Endodermal cell (in vitro differentiated cells): ENCODE results near the gene PIK3C3. TPM values are rescaled to one million over a fixed set of nuclear protein-coding genes. Genes with fewer than 3 reads are reported as not detected.
A peak's percentile ranks its signal among the peaks of the same experiment; 100 is the strongest.

Source experiments
- DNase-seq: peaks from one replicate; pipeline ENCODE4 v3.0.0-alpha.2; 2017
- H3K27ac ChIP-seq: 2 replicates; pipeline ENCODE4 v1.5.1; 2013; ENCODE audit warnings: mild to moderate bottlenecking, low read depth, low read length, moderate library complexity
- H3K27me3 ChIP-seq: 2 replicates; pipeline ENCODE4 v1.6.1; 2013; ENCODE audit warnings: mild to moderate bottlenecking, low read length, moderate library complexity; ENCODE audit not compliant: insufficient read depth, control insufficient read depth, poor library complexity, severe bottlenecking
- H3K36me3 ChIP-seq: 2 replicates; pipeline ENCODE4 v1.7.0; 2013; ENCODE audit warnings: mild to moderate bottlenecking, low read length, moderate library complexity; ENCODE audit not compliant: control insufficient read depth, insufficient read depth
- H3K4me1 ChIP-seq: one replicate; pipeline ENCODE4 v1.7.0; 2013; ENCODE audit warnings: low read length; ENCODE audit not compliant: control insufficient read depth, insufficient read depth
- H3K4me3 ChIP-seq: 2 replicates; pipeline ENCODE4 v1.5.1; 2013; ENCODE audit warnings: mild to moderate bottlenecking, low read length, moderate library complexity
- H3K9ac ChIP-seq: 2 replicates; pipeline ENCODE4 v1.6.1; 2013; ENCODE audit warnings: mild to moderate bottlenecking, low read length, moderate library complexity; ENCODE audit not compliant: poor library complexity, severe bottlenecking; ENCODE audit errors: extremely low read depth
- H3K9me3 ChIP-seq: 2 replicates; pipeline ENCODE4 v1.6.1; 2013; ENCODE audit warnings: mild to moderate bottlenecking, low read length, moderate library complexity; ENCODE audit not compliant: control insufficient read depth
- H3K27ac Mint-ChIP-seq: 2 replicates; pipeline ENCODE4 v1.8.0; 2020; ENCODE audit warnings: mixed read lengths
- H3K27me3 Mint-ChIP-seq: 2 replicates; pipeline ENCODE4 v1.8.0; 2021; ENCODE audit warnings: mild to moderate bottlenecking, mixed read lengths; ENCODE audit not compliant: insufficient read depth
- H3K36me3 Mint-ChIP-seq: 2 replicates; pipeline ENCODE4 v1.8.0; 2020; ENCODE audit warnings: low read depth, mixed read lengths
- H3K4me1 Mint-ChIP-seq: 2 replicates; pipeline ENCODE4 v1.8.0; 2020; ENCODE audit warnings: mixed read lengths
- H3K4me3 Mint-ChIP-seq: 2 replicates; pipeline ENCODE4 v1.8.0; 2020; ENCODE audit warnings: mild to moderate bottlenecking, moderate library complexity, mixed read lengths
- H3K9me3 Mint-ChIP-seq: 2 replicates; pipeline ENCODE4 v1.8.0; 2020; ENCODE audit warnings: mild to moderate bottlenecking, mixed read lengths
- WGBS, 2 experiments: methylation state at CpG; one replicate each; pipeline versions ENCODE4 v1.1.5 to v1.1.7; 2013; ENCODE audit warnings: missing lambda C conversion rate in 2 of 2, mixed read lengths in 1 of 2; ENCODE audit not compliant: insufficient coverage in 1 of 2, insufficient read length in 1 of 2; 5-methylcytosine and 5-hydroxymethylcytosine counted together
- total RNA-seq, 2 donors: library from RNA; stranded (reverse); fragmentation: NEBNext Ultra II Directional in 1 of 2; extraction: Animal tissue kit (Norgen Biotek cat#: 25700) in 1 of 2; gene quantifications; 2 replicates in 1 of 2; 3 replicates in 1 of 2; pipeline ENCODE4 v1.2.1, GENCODE V29; 2021
- TF ChIP-seq, protein P1 (sequence below): fragments of 200-600 bp; sonication (generic); conservative IDR thresholded peaks from 2 replicates; pipeline ENCODE4 v1.5.0; 2021; ENCODE audit warnings: antibody characterized with exemption, mild to moderate bottlenecking

PIK3C3 gene
- total RNA-seq, 2 donors from 2014 or later = 47.0 to 64.8 TPM

DNA sequence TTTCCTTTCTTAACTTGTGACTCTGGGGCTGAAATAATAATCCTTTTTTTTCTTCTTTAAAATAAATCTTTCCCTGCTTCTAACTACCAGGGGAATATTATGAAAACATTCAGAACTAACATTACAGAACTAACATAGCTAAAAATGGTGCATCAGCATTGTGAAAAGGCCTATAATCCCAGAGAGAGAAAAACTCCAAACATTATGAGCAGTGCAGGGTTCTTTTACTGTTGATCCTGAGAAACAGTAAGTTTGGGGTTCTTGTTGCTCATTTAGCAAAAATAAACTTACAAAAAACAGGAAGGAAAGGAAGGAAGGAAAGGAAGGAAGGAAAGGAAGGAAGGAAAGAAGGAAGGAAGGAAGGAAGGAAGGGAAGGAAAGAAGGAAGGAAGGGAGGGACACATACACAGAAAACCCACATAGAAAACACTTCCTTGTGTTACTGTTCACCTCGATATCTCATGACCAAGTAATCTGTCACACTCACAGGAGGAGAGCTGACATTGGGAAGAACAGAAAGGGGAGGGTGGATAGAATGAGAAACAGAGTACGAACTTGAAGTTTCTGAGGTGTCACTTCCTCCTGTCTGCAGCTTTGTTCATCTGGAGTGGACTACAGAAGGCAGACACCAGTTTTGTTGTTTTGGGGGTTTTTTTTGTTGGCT lies 18.4 kb upstream of the PIK3C3 start:
- Mint-ChIP-seq H3K27ac (no peak overlapping the region), H3K36me3 (no peaks in the 10 kb centered on the region)
- TF ChIP-seq, protein P1, sequence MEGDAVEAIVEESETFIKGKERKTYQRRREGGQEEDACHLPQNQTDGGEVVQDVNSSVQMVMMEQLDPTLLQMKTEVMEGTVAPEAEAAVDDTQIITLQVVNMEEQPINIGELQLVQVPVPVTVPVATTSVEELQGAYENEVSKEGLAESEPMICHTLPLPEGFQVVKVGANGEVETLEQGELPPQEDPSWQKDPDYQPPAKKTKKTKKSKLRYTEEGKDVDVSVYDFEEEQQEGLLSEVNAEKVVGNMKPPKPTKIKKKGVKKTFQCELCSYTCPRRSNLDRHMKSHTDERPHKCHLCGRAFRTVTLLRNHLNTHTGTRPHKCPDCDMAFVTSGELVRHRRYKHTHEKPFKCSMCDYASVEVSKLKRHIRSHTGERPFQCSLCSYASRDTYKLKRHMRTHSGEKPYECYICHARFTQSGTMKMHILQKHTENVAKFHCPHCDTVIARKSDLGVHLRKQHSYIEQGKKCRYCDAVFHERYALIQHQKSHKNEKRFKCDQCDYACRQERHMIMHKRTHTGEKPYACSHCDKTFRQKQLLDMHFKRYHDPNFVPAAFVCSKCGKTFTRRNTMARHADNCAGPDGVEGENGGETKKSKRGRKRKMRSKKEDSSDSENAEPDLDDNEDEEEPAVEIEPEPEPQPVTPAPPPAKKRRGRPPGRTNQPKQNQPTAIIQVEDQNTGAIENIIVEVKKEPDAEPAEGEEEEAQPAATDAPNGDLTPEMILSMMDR = no peak

DNA sequence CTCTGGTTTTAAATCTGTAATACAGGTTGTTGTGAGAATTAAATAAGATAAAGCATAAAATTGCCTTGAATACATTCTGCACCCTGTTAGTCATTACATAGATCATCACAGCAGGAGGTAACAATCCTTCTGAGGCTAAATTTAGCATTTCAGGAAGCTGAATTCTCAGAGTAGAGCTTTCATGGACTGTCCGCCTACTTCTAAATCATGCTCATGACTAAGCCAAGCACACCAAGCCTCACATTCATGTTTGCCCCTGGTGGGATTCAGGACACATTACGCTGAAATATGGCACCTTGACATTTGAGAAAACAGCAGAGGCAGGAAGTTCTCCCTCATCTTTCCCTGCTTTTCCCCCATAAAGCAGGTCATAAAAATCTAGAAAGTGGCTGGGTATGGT lies 16.6 kb upstream of the PIK3C3 start:
- H3K9me3 ChIP-seq = no peaks in the 10 kb centered on the region
- Mint-ChIP-seq H3K27me3 (no peaks in the 10 kb centered on the region), H3K9me3 (no peaks in the 10 kb centered on the region), H3K4me1 (peaks cover 32% of the 10 kb centered on the region), H3K36me3 (no peaks in the 10 kb centered on the region), H3K27ac (no peak overlapping the region), H3K4me3 (no peak overlapping the region)
- H3K4me1 ChIP-seq = peaks cover 5% of the 10 kb centered on the region
- H3K9ac ChIP-seq = no peak overlapping the region
- H3K36me3 ChIP-seq = no peaks in the 10 kb centered on the region
- H3K27ac ChIP-seq = no peak overlapping the region
- no peak for DNase-seq
- WGBS, 2 experiments = 95 to 100% methylated on average over 1 to 2 of the region's 2 CpGs
- TF ChIP-seq, protein P1 = peak; percentile 44
- no peaks in the 10 kb centered on the region for H3K27me3 ChIP-seq
- no peak overlapping the region for H3K4me3 ChIP-seq

More for the DNA sequence above, 18.4 kb upstream of the PIK3C3 start:
- Histone ChIP-seq H3K9me3 (no peaks in the 10 kb centered on the region), H3K27me3 (no peaks in the 10 kb centered on the region), H3K36me3 (no peaks in the 10 kb centered on the region), H3K4me3 (no peak overlapping the region), H3K27ac (no peak overlapping the region), H3K9ac (no peak overlapping the region), H3K4me1 (peaks cover 5% of the 10 kb centered on the region)
- H3K4me1 Mint-ChIP-seq = peaks cover 35% of the 10 kb centered on the region
- H3K4me3 Mint-ChIP-seq = no peak overlapping the region
- no peak for DNase-seq
- H3K9me3 Mint-ChIP-seq = no peaks in the 10 kb centered on the region
- 61% methylated on average over 2 of the region's 2 CpGs; no CpG with 5 or more reads in 1 of the 2 experiments for WGBS, 2 experiments
- no peaks in the 10 kb centered on the region for H3K27me3 Mint-ChIP-seq

DNA sequence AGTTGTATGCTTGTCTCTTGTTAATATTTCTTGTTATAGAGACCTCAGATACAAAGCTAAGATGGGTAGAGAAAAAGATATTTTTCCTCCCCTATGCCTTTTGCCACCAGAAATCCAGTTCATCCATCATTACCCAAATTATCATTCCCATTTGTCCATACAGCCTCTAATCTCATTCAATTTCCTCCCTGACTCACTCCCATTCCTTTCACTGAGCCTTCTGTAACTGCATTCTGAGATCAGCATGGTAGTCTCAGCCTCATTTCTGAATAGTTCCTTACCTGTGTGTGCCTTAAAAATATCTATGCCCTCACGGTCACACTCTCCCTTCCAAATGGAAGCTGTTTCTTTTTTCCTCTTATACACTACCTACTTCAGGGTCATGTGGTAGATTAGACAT lies 15.7 kb upstream of the PIK3C3 start:
- Mint-ChIP-seq H3K4me1 (peaks cover 26% of the 10 kb centered on the region), H3K27ac (no peak overlapping the region), H3K27me3 (no peaks in the 10 kb centered on the region), H3K36me3 (no peaks in the 10 kb centered on the region), H3K9me3 (no peaks in the 10 kb centered on the region), H3K4me3 (no peak overlapping the region)
- H3K4me1 ChIP-seq = peaks cover 5% of the 10 kb centered on the region
- DNase-seq = no peak
- no peaks in the 10 kb centered on the region for H3K9me3 ChIP-seq
- no peak overlapping the region for H3K4me3 ChIP-seq
- WGBS, 2 experiments = 92% methylated on average over 1 of the region's 1 CpG; no CpG with 5 or more reads in 1 of the 2 experiments
- TF ChIP-seq, protein P1 = no peak
- H3K27me3 ChIP-seq = no peaks in the 10 kb centered on the region
- H3K27ac ChIP-seq = no peak overlapping the region
- no peak overlapping the region for H3K9ac ChIP-seq
- H3K36me3 ChIP-seq = no peaks in the 10 kb centered on the region
